ENCODE measurements around the gene GRM7. TPM values are rescaled to one million over a fixed set of nuclear protein-coding genes. Genes with fewer than 3 reads are reported as not detected.

GRM7 gene
- total RNA-seq, 1 donor from 2014 or later: 0.80 TPM

DNA sequence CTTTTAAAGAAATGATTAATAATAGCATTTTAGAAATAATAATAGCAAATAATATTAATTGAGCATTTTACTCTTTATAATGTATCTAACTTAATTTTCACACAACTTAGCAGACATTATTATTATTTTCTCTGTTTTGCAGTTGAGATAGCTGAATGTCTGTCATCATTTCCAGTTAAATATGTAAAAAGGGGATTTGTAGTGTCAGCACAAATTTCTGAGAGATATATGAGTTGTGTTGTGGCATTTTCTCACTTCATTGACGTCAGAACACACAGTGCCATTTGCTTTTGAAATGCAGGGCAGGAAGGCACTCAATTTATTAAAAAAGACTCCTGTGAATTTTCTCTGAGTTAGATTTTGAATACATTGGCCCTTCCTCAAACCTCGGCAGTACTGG, 111.0 kb downstream of the GRM7 start:
- Histone ChIP-seq H3K9me3 (ENCODE audit: low read depth) (no peaks in the 10 kb centered on the region), H4K20me1 (ENCODE audit: low read depth) (no peaks in the 10 kb centered on the region), H3F3A (ENCODE audit: low read depth) (no peaks in the 10 kb centered on the region), H3K36me3 (no peaks in the 10 kb centered on the region), H3K27me3 (no peaks in the 10 kb centered on the region), H3K4me2 (no peak overlapping the region), H3K9ac (no peak overlapping the region), H3K79me2 (ENCODE audit: low read depth) (no peaks in the 10 kb centered on the region), H3K27ac (no peak overlapping the region), H2AFZ (replicated peaks) (no peak overlapping the region), H3K4me3 (no peak overlapping the region), H3K4me1 (peaks cover 16% of the 10 kb centered on the region)
- no peak overlapping the region for H3K27ac Mint-ChIP-seq
- DNase-seq (ENCODE audit: low spot score): no peak
- H3K27me3 Mint-ChIP-seq (ENCODE audit: insufficient read depth, low read depth): no peaks in the 10 kb centered on the region
- peaks cover 7% of the 10 kb centered on the region for H3K4me1 Mint-ChIP-seq
- no peaks in the 10 kb centered on the region for H3K9me3 Mint-ChIP-seq
- H3K36me3 Mint-ChIP-seq: no peaks in the 10 kb centered on the region
- H3K4me3 Mint-ChIP-seq: no peak overlapping the region
- TF ChIP-seq EZH2 (IDR thresholded peaks at IDR 0.05) (no peak), EZH2phosphoT487 (IDR thresholded peaks at IDR 0.05) (no peak), CTCF (IDR thresholded peaks at IDR 0.05) (no peak)

- Histone ChIP-seq H3K4me3 (no peak overlapping the region), H4K20me1 (ENCODE audit: low read depth) (no peaks in the 10 kb centered on the region), H3K4me2 (no peak overlapping the region), H3K36me3 (no peaks in the 10 kb centered on the region), H3F3A (ENCODE audit: low read depth) (peaks cover 15% of the 10 kb centered on the region), H2AFZ (replicated peaks) (no peak overlapping the region), H3K9me3 (ENCODE audit: low read depth) (no peaks in the 10 kb centered on the region), H3K27ac (no peak overlapping the region), H3K27me3 (no peaks in the 10 kb centered on the region), H3K9ac (no peak overlapping the region), H3K79me2 (ENCODE audit: low read depth) (no peaks in the 10 kb centered on the region), H3K4me1 (peaks cover 25% of the 10 kb centered on the region)
- Mint-ChIP-seq H3K4me3 (no peak overlapping the region), H3K4me1 (peaks cover 4% of the 10 kb centered on the region), H3K27ac (no peak overlapping the region), H3K9me3 (no peaks in the 10 kb centered on the region), H3K36me3 (no peaks in the 10 kb centered on the region), H3K27me3 (ENCODE audit: insufficient read depth, low read depth) (no peaks in the 10 kb centered on the region)
- no peak for TF ChIP-seq EZH2 (IDR thresholded peaks at IDR 0.05)
- no peak for TF ChIP-seq EZH2phosphoT487 (IDR thresholded peaks at IDR 0.05)
- no peak for TF ChIP-seq CTCF (IDR thresholded peaks at IDR 0.05)
- no peak for DNase-seq (ENCODE audit: low spot score)
Observed at GRCh38 chr3:6985848-6986247, 124.9 kb downstream of the GRM7 start.

GRCh38 chr3:6989608-6990291, 128.8 kb downstream of the GRM7 start:
- Histone ChIP-seq H3K79me2 (ENCODE audit: low read depth) (no peaks in the 10 kb centered on the region), H3K4me3 (no peak overlapping the region), H3K4me2 (peak overlapping the region; percentile 46), H3K9ac (no peak overlapping the region), H2AFZ (replicated peaks) (peak overlapping the region; percentile 36), H3K9me3 (ENCODE audit: low read depth) (no peaks in the 10 kb centered on the region), H4K20me1 (ENCODE audit: low read depth) (no peaks in the 10 kb centered on the region), H3F3A (ENCODE audit: low read depth) (peaks cover 27% of the 10 kb centered on the region), H3K4me1 (peaks cover 43% of the 10 kb centered on the region), H3K36me3 (no peaks in the 10 kb centered on the region), H3K27ac (no peak overlapping the region), H3K27me3 (no peaks in the 10 kb centered on the region)
- H3K4me3 Mint-ChIP-seq: no peak overlapping the region
- H3K27me3 Mint-ChIP-seq (ENCODE audit: insufficient read depth, low read depth): no peaks in the 10 kb centered on the region
- H3K27ac Mint-ChIP-seq: no peak overlapping the region
- peak; percentile 31 for DNase-seq (ENCODE audit: low spot score)
- H3K9me3 Mint-ChIP-seq: no peaks in the 10 kb centered on the region
- peaks cover 7% of the 10 kb centered on the region for H3K4me1 Mint-ChIP-seq
- no peak for TF ChIP-seq CTCF (IDR thresholded peaks at IDR 0.05)
- TF ChIP-seq EZH2phosphoT487 (IDR thresholded peaks at IDR 0.05): no peak
- no peak for TF ChIP-seq EZH2 (IDR thresholded peaks at IDR 0.05)
- no peaks in the 10 kb centered on the region for H3K36me3 Mint-ChIP-seq

Measured in neural progenitor cell (in vitro differentiated cells).